Activated CD4-positive, alpha-beta T cell treated with anti-CD3 and anti-CD28 coated beads, Interleukin-2, amount 50 U/mL, for 1 hour (primary cell): ENCODE results near the gene STK17B.
"Not testable (repeated sequence)": the region's sequence is repeated elsewhere in the genome, so short reads cannot be mapped to it uniquely, and the experiment has no call there.

Experiments
- DNase-seq: peaks from one replicate; pipeline ENCODE4 v3.0.0-alpha.2; 2020

STK17B gene

DNA sequence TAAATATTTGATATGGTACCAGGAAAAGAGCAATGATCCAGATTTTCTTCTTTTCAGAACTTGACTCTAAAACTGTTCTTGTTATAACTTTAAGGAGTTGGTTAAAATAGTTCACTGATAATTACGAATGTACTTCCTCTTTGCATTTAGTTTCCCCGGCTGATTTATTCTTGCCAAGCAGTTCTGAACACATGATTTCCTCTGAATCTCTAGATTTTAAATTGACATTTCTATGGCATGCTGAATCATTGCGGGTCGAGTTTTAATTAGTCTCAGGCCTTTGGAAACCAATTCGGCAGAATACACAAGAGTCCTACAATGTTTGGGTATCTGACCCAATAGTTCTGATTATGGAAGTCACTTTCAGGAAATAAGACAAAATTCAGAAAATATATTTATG lies 65.4 kb downstream of the STK17B start:
- DNase-seq = no peak

DNA sequence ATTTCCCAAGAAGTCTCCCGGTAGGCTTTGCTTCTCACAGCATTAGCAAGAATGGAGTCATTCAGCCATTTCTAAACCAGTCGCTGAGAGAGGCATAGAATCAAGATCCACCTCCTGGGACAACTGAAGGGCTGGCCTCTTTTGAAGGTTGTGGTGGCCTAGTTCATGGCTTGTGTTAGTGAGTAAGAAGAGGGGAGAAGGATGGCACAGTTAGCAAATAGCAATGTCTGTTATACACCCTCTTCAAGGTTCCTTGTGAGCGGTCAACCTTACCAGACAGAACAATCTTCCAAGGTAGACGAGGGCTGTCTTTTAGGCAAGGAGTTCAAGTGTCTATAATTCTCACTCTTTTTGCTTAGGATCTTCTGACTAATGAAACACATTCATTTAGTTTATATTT lies 67.3 kb downstream of the STK17B start:
- DNase-seq = no peak

DNA sequence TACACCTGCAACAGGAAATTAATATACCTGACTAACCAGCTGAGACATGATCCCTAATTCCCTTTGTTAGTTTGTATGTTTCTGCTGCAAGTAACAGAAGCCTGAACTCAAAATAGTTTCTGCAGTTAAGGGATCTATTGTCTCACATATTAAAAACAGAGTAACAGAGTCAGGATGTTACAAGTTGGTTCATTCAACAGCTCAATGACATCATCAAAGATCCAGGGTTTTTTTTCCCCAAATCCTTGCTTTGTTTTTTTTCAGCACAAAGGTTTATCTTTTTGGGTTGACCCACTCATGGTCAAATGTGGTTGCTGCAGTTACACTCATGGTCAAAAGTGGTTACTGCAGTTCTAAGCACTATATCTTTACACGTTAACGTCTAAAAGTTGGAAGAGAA lies 67.8 kb downstream of the STK17B start:
- DNase-seq = no peak

DNA sequence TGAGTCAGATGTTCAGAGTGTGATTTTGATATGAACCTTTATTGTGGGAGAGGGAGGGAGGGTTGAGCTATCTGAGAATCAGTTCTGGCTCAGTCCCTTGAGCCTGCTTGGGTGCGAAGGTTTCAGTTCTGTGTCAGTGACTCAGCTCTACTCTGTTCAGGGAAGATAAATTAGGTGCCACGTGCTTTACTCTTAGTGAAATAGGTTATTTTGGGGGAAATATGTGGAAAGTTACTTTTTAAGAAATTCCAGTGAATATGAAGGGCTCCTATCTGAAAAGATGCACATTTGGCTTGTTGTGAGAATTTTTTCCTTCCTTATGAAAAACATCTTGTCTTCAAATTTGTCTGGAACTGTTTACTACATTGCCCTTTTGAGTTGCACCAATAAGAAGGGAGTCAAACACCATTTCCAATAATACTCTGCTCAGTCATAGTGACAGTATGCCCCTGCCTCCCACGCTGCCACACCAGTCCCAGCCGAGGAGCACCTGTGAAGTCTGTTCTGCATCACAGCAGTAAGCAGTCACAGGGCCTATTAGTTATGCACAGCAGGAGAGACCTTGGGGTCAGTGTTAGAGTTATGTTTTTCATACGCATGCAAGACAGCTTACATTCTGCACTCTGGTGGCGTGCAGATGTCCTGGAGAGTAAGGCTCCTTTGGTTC lies 69.9 kb downstream of the STK17B start:
- no peak for DNase-seq

DNA sequence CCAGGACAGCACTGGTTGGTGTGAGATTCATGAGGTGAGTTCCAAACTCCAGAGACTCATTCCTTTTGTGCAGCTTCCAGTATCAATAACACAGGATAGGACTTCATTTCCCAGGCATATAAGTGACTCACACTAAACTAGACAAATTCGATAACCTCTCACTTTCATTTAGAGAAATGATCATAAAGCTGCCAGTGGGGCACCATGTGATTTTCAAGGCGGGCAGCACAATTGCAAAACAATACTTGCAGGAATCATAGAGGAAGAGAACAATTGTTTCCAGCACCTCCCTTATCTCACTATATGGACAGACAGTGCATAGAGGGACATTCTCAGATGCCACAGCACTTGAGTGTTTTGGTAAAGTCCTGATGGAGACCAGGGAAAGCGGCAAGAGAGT lies 71.5 kb downstream of the STK17B start:
- no peak for DNase-seq

DNA sequence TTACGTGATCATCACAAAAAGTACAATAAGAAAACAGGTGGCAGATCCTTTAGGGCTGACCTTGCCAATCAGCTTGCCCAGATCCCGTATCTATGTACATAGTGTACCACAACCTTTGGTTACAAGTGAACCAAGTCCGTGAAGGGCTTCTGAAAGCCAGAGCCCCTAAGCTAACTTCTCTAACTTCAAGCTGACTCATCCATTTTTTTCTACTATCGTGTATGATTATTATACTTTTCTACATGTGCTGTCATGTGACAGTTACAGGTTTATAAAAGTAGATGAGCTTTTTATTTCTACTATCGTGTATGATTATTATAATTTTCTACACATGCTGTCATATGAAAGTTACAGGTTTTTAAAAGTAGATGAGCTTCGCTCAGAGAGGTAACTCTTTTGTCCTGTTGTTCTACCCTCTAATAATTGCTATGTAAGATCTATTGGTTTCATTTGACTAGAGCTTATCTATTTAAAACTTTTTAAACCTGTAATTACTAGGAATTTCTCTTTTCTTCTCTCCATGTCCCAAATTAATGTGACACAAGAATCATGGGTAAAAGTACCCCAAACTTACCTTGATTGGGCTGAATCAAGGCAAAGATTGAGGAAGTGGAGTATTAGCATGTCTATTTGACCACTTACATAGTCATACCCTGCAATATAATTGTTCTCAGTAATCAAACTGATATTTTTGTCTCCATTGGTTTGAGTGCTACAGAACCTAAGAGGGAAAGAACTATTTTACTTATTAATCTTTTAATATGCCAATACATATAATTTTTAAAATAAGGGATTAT lies 73.3 kb downstream of the STK17B start:
- no peak for DNase-seq

DNA sequence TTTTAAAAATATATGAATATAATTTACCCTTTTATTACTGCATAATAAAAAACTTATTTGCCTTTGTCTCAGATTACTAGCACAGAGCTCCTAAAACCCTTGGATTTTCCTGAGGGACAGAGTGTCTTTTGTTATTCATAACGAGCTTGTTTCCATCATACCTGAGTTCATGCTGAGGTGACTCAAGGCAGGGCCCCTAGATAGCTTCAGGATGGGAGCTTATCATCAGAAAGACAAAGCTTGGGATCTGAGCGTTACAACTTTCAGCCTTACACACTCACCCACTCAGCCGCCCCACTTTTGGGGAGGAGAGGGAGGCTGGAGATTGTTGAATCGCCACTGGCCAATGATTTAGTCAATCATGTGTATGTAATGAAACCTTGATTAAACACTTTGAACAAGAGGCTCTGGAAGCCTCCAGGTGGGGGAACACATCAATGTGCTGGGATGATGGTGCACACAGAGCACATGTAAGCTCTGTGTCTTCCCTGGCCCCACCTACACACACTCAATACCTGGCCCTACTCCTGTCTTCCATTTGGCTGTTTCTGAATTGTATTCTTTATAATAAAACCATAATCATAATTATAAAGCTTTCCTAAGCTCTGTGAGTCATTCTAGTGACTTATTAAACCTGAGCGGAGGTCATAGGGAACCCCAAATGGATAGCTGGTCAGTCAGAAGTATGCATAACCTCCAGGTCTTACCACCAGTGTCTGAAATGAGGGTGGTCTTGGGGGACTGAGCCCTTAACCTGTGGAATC lies 74.2 kb downstream of the STK17B start:
- no peak for DNase-seq

DNA sequence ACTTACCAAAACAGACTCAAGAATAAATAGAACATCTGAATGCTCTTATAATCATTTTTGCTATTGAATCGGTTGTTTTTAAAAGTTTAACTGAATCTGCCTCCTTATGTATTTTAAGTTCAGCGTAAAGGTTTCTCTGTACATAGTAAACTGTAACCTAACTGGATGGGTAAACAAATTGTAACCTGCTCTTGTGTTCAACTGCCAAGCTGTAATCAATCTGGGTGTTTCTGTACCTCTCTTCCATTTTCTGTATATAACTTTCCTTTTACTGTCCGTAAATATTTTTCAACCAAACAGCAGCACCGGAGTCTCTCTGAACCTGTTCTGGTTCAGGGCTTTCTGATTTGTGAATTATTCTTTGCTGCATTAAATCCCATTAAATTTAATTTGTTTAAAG lies 75.1 kb downstream of the STK17B start:
- DNase-seq = no peak

DNA sequence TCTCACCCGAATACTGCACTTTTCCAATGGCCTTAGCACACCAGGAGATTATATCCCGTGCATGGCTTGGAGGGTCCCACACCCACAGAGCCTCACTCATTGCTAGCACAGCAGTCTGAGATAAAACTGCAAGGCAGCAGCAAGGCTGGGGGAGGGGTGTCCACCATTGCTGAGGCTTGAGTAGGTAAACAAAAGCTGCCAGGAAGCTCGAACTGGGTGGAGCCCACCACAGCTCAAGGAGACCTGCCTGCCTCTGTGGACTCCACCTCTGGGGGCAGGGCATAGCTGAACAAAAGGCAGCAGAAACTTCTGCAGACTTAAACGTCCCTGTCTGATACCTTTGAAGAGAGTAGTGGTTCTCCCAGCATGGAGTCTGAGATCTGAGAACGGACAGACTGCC lies 81.9 kb downstream of the STK17B start:
- DNase-seq = not testable (repeated sequence)

DNA sequence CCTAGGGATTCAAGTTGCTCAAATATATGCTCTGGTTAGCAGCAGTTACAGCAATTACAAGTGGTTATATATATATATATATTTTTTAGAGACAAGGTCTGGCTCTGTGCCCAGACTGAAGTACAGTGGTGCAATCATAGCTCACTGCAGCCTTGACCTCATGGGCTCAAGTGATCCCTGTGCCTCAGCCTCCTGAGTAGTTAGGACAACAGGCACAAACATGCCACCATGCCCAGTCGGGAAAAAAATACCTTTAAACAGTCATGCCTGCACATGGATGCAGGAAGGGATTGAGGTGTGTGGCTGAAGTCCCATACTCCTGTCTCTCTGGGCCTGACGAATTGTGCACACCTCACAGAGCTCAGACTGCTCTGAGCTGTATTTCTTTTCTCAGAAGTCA lies 83.2 kb downstream of the STK17B start:
- DNase-seq = no peak

DNA sequence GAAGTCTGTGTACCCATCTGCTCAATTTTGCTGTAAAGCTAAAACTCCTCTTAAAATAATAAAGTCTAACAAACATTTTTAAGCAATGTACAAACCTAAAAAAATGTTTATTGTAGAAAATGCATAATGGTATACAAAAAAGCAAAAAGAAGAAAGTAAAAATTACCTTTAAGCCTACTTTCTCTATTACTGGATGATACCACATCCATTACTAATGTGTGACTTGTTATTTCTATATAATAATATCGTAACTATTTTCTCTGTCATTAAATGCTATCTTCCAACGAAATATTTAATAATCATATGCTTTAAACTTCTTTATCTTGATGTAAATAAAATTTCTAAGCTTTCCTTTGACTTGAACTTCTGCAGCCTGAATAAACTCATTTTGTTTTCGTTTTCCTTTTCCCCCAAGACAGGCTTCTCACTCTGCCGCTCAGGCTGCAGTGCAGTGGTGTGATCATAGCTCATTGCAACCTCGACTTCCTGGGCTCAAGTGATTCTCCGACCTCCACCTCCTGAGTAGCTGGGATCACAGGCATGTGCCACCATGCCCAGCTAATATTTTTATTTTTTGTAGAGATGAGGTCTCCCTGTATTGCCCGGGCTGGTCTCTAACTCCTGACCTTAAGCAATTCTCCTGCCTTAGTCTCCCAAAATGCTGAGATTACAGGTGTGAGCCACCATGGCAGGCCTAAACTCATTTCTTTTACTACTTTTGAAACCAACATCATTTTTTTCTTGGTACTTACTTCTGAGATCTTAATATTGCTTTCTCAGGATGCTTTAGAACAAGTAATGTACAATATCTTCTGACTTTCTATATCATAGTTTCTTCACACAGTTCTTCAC lies 84.6 kb downstream of the STK17B start:
- DNase-seq = no peak

DNA sequence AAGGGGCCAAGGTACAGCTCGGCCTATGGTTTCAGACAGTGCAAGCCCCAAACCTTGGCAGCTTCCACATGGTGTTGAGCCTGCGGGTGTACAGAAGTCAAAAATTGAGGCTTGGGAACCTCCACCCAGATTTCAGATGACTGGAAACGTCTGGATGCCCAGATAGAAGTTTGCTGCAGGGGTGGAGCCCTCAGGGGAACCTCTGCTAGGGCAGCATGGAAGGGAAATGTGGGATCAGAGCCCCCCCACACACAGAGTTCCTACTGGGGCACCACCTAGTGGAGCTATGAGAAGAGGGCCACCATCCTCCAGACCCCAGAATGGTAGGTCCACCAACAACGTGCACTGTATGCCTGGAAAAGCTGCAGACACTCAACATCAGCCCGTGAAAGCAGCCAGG lies 87.8 kb downstream of the STK17B start:
- no peak for DNase-seq
